ENCODE results near the gene TEX54. TPM values are rescaled to one million over a fixed set of nuclear protein-coding genes. Genes with fewer than 3 reads are reported as not detected.

The TEX54 gene
- total and polyA plus RNA-seq, 2 of the 13 experiments (the other 11 are each of a cell fraction or from before 2014, with no cell fraction given), result not detected

- TF ChIP-seq E2F1 (CRISPR knock-in tag; IDR thresholded peaks at IDR 0.05) (peak; percentile 66), MTF2 (CRISPR knock-in tag; IDR thresholded peaks at IDR 0.05; ENCODE audit: borderline replicate concordance) (0 out of 2 replicates have a peak, but pooled peaks have one; percentile 84), ZBTB4 (CRISPR knock-in tag; IDR thresholded peaks at IDR 0.05; ENCODE audit: borderline replicate concordance) (no peak; the same call in 1 of the 2 replicates), KDM5B (CRISPR knock-in tag; IDR thresholded peaks at IDR 0.05; ENCODE audit: borderline replicate concordance) (peak; percentile 80; the same call in 1 of the 2 replicates), CCDC6 (CRISPR knock-in tag; IDR thresholded peaks at IDR 0.05) (peak; percentile 97), MEIS1 (CRISPR knock-in tag; IDR thresholded peaks at IDR 0.05; ENCODE audit: borderline replicate concordance) (peak; percentile 88; the same call in 1 of the 2 replicates), MAFG (CRISPR knock-in tag; IDR thresholded peaks at IDR 0.05) (no peak), ZNF256 (CRISPR knock-in tag; conservative IDR thresholded peaks at IDR 0.05) (no peak), JUNB (CRISPR knock-in tag; IDR thresholded peaks at IDR 0.05; ENCODE audit: borderline replicate concordance) (no peak), NFATC3 (CRISPR knock-in tag; IDR thresholded peaks at IDR 0.05) (no peak), ZNF772 (CRISPR knock-in tag; IDR thresholded peaks at IDR 0.05) (peak; percentile 79; the same call in 1 of the 2 replicates), SALL2 (CRISPR knock-in tag; IDR thresholded peaks at IDR 0.05) (peak; percentile 88), ISL2 (CRISPR knock-in tag; IDR thresholded peaks at IDR 0.05) (peak; percentile 65; the same call in 1 of the 2 replicates), ATF7 (IDR thresholded peaks at IDR 0.05) (no peak), ATF7 (CRISPR knock-in tag; IDR thresholded peaks at IDR 0.05) (peak; percentile 52; the same call in 1 of the 2 replicates), KDM1A (CRISPR knock-in tag; IDR thresholded peaks at IDR 0.05) (no peak), ZNF34 (CRISPR knock-in tag; IDR thresholded peaks at IDR 0.05; ENCODE audit: borderline replicate concordance) (peak; percentile 73; the same call in 1 of the 2 replicates), SP2 (CRISPR knock-in tag; IDR thresholded peaks at IDR 0.05) (peak; percentile 89), KLF16 (CRISPR knock-in tag; IDR thresholded peaks at IDR 0.05) (peak; percentile 35 to 42; a peak in 1 of 4 replicates)
- TF ChIP-seq, protein P1, sequence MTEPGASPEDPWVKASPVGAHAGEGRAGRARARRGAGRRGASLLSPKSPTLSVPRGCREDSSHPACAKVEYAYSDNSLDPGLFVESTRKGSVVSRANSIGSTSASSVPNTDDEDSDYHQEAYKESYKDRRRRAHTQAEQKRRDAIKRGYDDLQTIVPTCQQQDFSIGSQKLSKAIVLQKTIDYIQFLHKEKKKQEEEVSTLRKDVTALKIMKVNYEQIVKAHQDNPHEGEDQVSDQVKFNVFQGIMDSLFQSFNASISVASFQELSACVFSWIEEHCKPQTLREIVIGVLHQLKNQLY (CRISPR knock-in tag; IDR thresholded peaks at IDR 0.05), result no peak
- TF ChIP-seq, protein P2, sequence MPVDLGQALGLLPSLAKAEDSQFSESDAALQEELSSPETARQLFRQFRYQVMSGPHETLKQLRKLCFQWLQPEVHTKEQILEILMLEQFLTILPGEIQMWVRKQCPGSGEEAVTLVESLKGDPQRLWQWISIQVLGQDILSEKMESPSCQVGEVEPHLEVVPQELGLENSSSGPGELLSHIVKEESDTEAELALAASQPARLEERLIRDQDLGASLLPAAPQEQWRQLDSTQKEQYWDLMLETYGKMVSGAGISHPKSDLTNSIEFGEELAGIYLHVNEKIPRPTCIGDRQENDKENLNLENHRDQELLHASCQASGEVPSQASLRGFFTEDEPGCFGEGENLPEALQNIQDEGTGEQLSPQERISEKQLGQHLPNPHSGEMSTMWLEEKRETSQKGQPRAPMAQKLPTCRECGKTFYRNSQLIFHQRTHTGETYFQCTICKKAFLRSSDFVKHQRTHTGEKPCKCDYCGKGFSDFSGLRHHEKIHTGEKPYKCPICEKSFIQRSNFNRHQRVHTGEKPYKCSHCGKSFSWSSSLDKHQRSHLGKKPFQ (CRISPR knock-in tag; IDR thresholded peaks at IDR 0.05; ENCODE audit: insufficient replicate concordance), result no peak
- TF ChIP-seq, protein P3, sequence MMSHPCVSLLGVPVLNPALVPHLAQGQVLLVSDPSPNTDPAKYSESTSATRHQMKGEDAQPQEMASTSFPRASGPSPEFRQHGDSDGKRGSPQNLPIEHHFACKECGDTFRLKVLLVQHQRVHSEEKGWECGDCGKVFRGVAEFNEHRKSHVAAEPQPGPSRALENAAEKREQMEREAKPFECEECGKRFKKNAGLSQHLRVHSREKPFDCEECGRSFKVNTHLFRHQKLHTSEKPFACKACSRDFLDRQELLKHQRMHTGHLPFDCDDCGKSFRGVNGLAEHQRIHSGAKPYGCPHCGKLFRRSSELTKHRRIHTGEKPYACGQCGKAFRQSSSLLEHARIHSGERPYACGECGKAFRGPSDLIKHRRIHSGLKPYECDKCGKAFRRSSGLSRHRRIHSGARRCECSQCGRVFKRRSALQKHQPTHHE (CRISPR knock-in tag; IDR thresholded peaks at IDR 0.05; ENCODE audit: borderline replicate concordance), result peak; percentile 89; the same call in 1 of the 2 replicates
Observed at GRCh38 chr11:62787005-62787759, 45.5 kb downstream of the TEX54 start, which contains the start of gene TMEM179B (continued).
